ENCODE measurements around the gene MT1X.

- TF ChIP-seq CTCF (conservative IDR thresholded peaks at IDR 0.05; ENCODE audit: low read length) (no peak), EZH2phosphoT487 (IDR thresholded peaks at IDR 0.05; ENCODE audit: borderline replicate concordance) (no peak)
Observed at GRCh38 chr16:56682703-56683397, 580 bp downstream of the MT1X start.
